Fibroblast of lung (primary cell): ENCODE measurements around the gene TCF15. TPM values are rescaled to one million over a fixed set of nuclear protein-coding genes. Genes with fewer than 3 reads are reported as not detected.

Experiments
- DNase-seq, 2 donors: peaks; one replicate each; pipeline versions ENCODE4 v3.0.0 to v3.0.0-alpha.2; 2010; ENCODE audit warnings: low read depth in 2 of 2
- H2AFZ ChIP-seq: 2 replicates; pipeline ENCODE4 v1.5.1; 2012; ENCODE audit warnings: low read length, control low read depth, inconsistent platforms
- H3K27ac ChIP-seq: 2 replicates; pipeline ENCODE4 v1.5.1; 2011; ENCODE audit warnings: low read length, control low read depth; ENCODE audit not compliant: insufficient read depth
- H3K27me3 ChIP-seq: 2 replicates; pipeline ENCODE4 v1.5.1; 2011; ENCODE audit warnings: mild to moderate bottlenecking, low read length; ENCODE audit not compliant: control insufficient read depth, insufficient read depth
- H3K36me3 ChIP-seq: 2 replicates; pipeline ENCODE4 v1.5.1; 2011; ENCODE audit warnings: low read length; ENCODE audit not compliant: control insufficient read depth, insufficient read depth
- H3K4me1 ChIP-seq: 2 replicates; pipeline ENCODE4 v1.5.1; 2011; ENCODE audit warnings: low read length; ENCODE audit not compliant: control insufficient read depth, insufficient read depth; ENCODE audit errors: extremely low read depth
- H3K4me2 ChIP-seq: 2 replicates; pipeline ENCODE4 v1.5.1; 2011; ENCODE audit warnings: low read length, control low read depth; ENCODE audit not compliant: insufficient read depth; ENCODE audit errors: extremely low read depth
- H3K4me3 ChIP-seq, 4 experiments: fragments of 200-600 bp in 1 of 4; sonication (generic) in 1 of 4; replicated peaks in 1 of 4; 2 replicates each; pipeline ENCODE4 v1.5.1; 2011 to 2016; ENCODE audit warnings: low read length in 4 of 4, low read depth in 3 of 4, mild to moderate bottlenecking in 3 of 4, control low read depth in 2 of 4, inconsistent platforms in 1 of 4, mixed read lengths in 1 of 4; ENCODE audit not compliant: insufficient read depth in 1 of 4; ENCODE audit errors: control extremely low read depth in 1 of 4
- H3K79me2 ChIP-seq: 2 replicates; pipeline ENCODE4 v1.5.1; 2012; ENCODE audit warnings: mild to moderate bottlenecking, low read length, inconsistent platforms; ENCODE audit not compliant: control insufficient read depth, insufficient read depth
- H3K9ac ChIP-seq: 2 replicates; pipeline ENCODE4 v1.5.1; 2011; ENCODE audit warnings: mild to moderate bottlenecking, low read length, control low read depth; ENCODE audit not compliant: insufficient read depth
- H3K9me3 ChIP-seq: 2 replicates; pipeline ENCODE4 v1.5.1; 2012; ENCODE audit warnings: low read depth, low read length; ENCODE audit not compliant: control insufficient read depth, insufficient read depth
- H4K20me1 ChIP-seq: 2 replicates; pipeline ENCODE4 v1.5.1; 2011; ENCODE audit warnings: low read length; ENCODE audit not compliant: control insufficient read depth, insufficient read depth; ENCODE audit errors: extremely low read depth
- EZH2 ChIP-seq: IDR thresholded peaks from 2 replicates; pipeline ENCODE4 v1.5.1; 2012; ENCODE audit warnings: low read length, control low read depth, mild to moderate bottlenecking; ENCODE audit errors: missing control alignments
- polyA plus RNA-seq, 2 donors: library from polyadenylated mRNA; depleted of rRNA in 1 of 2; stranded (reverse) in 1 of 2; unstranded in 1 of 2; fragments of >200 nt; gene quantifications; 2 replicates each; pipeline ENCODE4 v1.2.1, GENCODE V29; 2011 to 2012; ENCODE audit warnings: missing spikeins in 1 of 2
- total RNA-seq: library from RNA; depleted of rRNA; stranded (reverse); fragments of >200 nt; gene quantifications from 2 replicates; pipeline ENCODE4 v1.2.1, GENCODE V29; 2014
- TF ChIP-seq, protein P1 (sequence below), 2 donors: IDR thresholded peaks in 1 of 2; conservative IDR thresholded peaks in 1 of 2; 1 replicate in 1 of 2; 2 replicates in 1 of 2; pipeline ENCODE4 v1.5.1; 2011 to 2012; ENCODE audit warnings: low read length in 2 of 2, control low read depth in 1 of 2, inconsistent platforms in 1 of 2, low read depth in 1 of 2, mild to moderate bottlenecking in 1 of 2

TCF15 gene
- total and polyA plus RNA-seq, 2 donors (not counting 1 experiment from before 2014, with no cell fraction given): not detected

GRCh38 chr20:634148-634925 is 24.2 kb upstream of the TCF15 start:
- DNase-seq: no peak
- Histone ChIP-seq H3K27me3 (peaks cover 20% of the 10 kb centered on the region), H3K4me1 (no peaks in the 10 kb centered on the region), H2AFZ (no peak overlapping the region), H3K27ac (no peak overlapping the region), H3K36me3 (no peaks in the 10 kb centered on the region), H3K9me3 (no peaks in the 10 kb centered on the region), H4K20me1 (no peaks in the 10 kb centered on the region), H3K79me2 (no peaks in the 10 kb centered on the region), H3K4me2 (no peak overlapping the region), H3K4me3 (no peak overlapping the region), H3K9ac (no peak overlapping the region)
- TF ChIP-seq, protein P1, sequence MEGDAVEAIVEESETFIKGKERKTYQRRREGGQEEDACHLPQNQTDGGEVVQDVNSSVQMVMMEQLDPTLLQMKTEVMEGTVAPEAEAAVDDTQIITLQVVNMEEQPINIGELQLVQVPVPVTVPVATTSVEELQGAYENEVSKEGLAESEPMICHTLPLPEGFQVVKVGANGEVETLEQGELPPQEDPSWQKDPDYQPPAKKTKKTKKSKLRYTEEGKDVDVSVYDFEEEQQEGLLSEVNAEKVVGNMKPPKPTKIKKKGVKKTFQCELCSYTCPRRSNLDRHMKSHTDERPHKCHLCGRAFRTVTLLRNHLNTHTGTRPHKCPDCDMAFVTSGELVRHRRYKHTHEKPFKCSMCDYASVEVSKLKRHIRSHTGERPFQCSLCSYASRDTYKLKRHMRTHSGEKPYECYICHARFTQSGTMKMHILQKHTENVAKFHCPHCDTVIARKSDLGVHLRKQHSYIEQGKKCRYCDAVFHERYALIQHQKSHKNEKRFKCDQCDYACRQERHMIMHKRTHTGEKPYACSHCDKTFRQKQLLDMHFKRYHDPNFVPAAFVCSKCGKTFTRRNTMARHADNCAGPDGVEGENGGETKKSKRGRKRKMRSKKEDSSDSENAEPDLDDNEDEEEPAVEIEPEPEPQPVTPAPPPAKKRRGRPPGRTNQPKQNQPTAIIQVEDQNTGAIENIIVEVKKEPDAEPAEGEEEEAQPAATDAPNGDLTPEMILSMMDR (conservative IDR thresholded peaks at IDR 0.05 in 1 of 2, IDR thresholded peaks at IDR 0.05 in 1 of 2; ENCODE audit: low read depth in 1 of 2, low read length in 2 of 2): no peak
- no peak for TF ChIP-seq EZH2

DNA sequence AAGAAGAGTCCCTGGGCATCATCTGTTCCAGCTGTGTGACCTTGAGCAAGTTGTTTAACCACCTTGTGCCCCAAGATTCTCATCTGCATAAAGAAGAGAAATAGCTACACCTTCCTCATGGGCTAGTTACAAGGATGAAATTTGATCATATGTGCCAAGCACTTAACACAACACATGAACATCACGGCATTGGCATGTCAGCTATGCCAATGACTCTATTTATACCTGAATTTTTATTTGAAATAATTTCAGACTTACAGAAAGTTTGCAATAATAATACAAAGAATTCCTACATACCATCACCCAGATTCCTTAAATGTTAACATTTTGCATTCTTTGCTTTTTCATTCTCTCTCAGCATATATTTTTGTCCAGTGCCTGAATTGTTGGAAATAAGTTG is 21.0 kb upstream of the TCF15 start:
- no peak overlapping the region for H2AFZ ChIP-seq
- H3K27me3 ChIP-seq: peaks cover 17% of the 10 kb centered on the region
- no peak overlapping the region for H3K9ac ChIP-seq
- no peaks in the 10 kb centered on the region for H3K4me1 ChIP-seq
- no peak for DNase-seq
- no peaks in the 10 kb centered on the region for H3K36me3 ChIP-seq
- H3K79me2 ChIP-seq: no peaks in the 10 kb centered on the region
- no peak overlapping the region for H3K4me2 ChIP-seq
- no peak overlapping the region for H3K4me3 ChIP-seq
- no peaks in the 10 kb centered on the region for H4K20me1 ChIP-seq
- H3K27ac ChIP-seq: no peak overlapping the region
- TF ChIP-seq, protein P1 (conservative IDR thresholded peaks at IDR 0.05 in 1 of 2, IDR thresholded peaks at IDR 0.05 in 1 of 2; ENCODE audit: low read depth in 1 of 2, low read length in 2 of 2): no peak
- no peak for TF ChIP-seq EZH2
- no peaks in the 10 kb centered on the region for H3K9me3 ChIP-seq

DNA sequence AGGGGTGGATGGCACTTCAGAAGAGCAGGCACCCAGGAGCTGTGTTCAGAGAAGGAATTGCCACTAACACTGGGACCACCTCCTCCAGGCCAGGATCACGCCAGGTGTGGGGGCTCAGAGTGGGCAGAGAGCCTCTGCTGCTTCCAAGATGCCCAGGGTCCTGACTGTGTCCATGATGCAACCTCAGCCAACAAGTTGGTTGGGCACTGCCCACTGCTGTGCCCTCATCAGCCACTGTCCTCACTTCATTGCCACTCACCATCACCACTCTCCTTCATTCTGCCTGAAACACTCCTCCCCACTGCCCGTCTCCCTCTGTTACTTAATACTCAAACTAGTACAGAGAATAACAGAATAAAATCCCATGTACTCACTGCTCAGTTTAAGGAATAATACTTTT is 16.5 kb upstream of the TCF15 start:
- peaks cover 10% of the 10 kb centered on the region for H3K27me3 ChIP-seq
- H3K4me2 ChIP-seq: no peak overlapping the region
- H3K27ac ChIP-seq: no peak overlapping the region
- H2AFZ ChIP-seq: no peak overlapping the region
- H3K9me3 ChIP-seq: no peaks in the 10 kb centered on the region
- no peaks in the 10 kb centered on the region for H3K4me1 ChIP-seq
- TF ChIP-seq EZH2: no peak
- TF ChIP-seq, protein P1 (conservative IDR thresholded peaks at IDR 0.05 in 1 of 2, IDR thresholded peaks at IDR 0.05 in 1 of 2; ENCODE audit: low read depth in 1 of 2, low read length in 2 of 2): no peak
- no peaks in the 10 kb centered on the region for H3K36me3 ChIP-seq
- no peaks in the 10 kb centered on the region for H3K79me2 ChIP-seq
- H4K20me1 ChIP-seq: no peaks in the 10 kb centered on the region
- DNase-seq: no peak
- no peak overlapping the region for H3K9ac ChIP-seq
- no peak overlapping the region for H3K4me3 ChIP-seq
